Upper lobe of right lung (tissue), 1 donor: ENCODE data around the gene PTOV1. TPM values are rescaled to one million over a fixed set of nuclear protein-coding genes. Genes with fewer than 3 reads are reported as not detected.

Experiments used
- ATAC-seq: fragments of 200-7000 bp; cut with Tn5 transposase; one replicate; pipeline ENCODE4 v1.9.1; 2020; ENCODE audit warnings: mild to moderate bottlenecking, moderate library complexity
- DNase-seq: peaks from one replicate; pipeline ENCODE4 v3.0.0-alpha.2; 2020
- H3K27ac ChIP-seq: fragments of 200-600 bp; one replicate; pipeline ENCODE4 v1.8.0; 2022
- H3K27me3 ChIP-seq: fragments of 200-600 bp; one replicate; pipeline ENCODE4 v1.8.0; 2022; ENCODE audit warnings: mild to moderate bottlenecking
- H3K36me3 ChIP-seq: fragments of 200-600 bp; one replicate; pipeline ENCODE4 v1.8.0; 2022
- H3K4me1 ChIP-seq: fragments of 200-600 bp; one replicate; pipeline ENCODE4 v1.8.0; 2022
- H3K4me3 ChIP-seq: fragments of 200-600 bp; one replicate; pipeline ENCODE4 v1.8.0; 2022; ENCODE audit warnings: mild to moderate bottlenecking
- H3K9me3 ChIP-seq: fragments of 200-600 bp; one replicate; pipeline ENCODE4 v1.8.0; 2022
- CTCF ChIP-seq: fragments of 200-600 bp; IDR thresholded peaks from one replicate; pipeline ENCODE4 v1.8.0; 2022; ENCODE audit warnings: antibody characterized with exemption
- intact Hi-C: fragments of 100-400 bp; cut with DNase I; formaldehyde crosslinking; loops from one replicate; pipeline ENCODE4 v1.11.0; 2022
- total RNA-seq: library from RNA; stranded (reverse); fragmentation: NEBNext Ultra II Directional; extraction: Animal tissue kit (Norgen Biotek cat#: 25700); gene quantifications from one replicate; pipeline ENCODE4 v1.2.1, GENCODE V29; 2021
- donor health status: DM: no; HTN: yes; CAD: no; lungs with severe emphysema.

PTOV1 gene
- total RNA-seq, 1 donor from 2014 or later = 104 TPM

- ATAC-seq (no peak), DNase-seq (no peak)
- H3K4me3 ChIP-seq = no peak overlapping the region
- intact Hi-C loops = no loop called here
- H3K27ac ChIP-seq = no peak overlapping the region
- H3K4me1 ChIP-seq = peaks cover 34% of the 10 kb centered on the region
- no peaks in the 10 kb centered on the region for H3K36me3 ChIP-seq
- no peaks in the 10 kb centered on the region for H3K9me3 ChIP-seq
- TF ChIP-seq CTCF = no peak
- no peaks in the 10 kb centered on the region for H3K27me3 ChIP-seq
These were observed 20.5 kb downstream of the PTOV1 start for GRCh38 chr19:49871349-49871985.

DNA sequence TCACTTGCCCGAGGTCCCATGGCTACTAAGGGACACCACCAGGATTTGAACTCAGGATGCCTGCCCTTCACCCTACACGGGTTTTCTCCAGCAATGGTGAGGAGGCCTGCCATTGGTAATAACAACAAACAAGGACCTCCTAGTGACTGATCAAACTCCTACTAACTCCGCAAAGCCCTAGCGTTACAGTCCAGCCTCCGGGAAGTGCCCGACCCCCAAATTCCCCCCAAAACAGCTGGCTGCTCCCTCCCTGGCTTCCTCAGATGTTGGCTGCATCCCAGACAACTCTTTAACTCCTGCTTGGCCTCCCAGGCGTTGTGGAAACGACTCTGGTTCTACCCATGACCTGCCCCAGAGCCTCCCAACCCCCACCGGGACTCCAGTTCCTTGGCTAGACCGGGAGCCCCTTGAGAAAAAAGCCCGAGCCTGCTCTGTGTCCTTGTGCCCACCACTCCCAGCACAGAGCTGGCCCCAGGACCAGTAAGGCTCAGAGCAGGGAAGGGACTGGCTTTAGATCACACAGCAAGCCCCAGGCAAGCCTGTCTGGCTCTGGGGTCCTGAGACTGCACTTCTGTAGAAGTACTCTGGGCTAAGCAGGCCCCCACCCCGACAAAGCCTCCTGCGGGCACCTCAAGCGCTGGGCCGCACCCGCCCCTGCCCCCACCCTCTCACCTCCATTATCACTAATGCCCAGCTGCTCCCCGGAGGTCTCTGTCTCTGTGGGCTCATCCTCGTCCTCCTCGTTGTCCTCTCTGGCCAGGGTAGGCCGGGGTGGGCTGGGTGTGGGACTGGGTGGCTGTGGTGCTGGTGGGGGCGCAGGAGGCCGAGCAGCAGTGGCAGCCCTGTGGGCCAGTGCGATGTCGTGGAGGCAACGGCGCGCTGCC lies 21.5 kb downstream of the PTOV1 start:
- no peaks in the 10 kb centered on the region for H3K27me3 ChIP-seq
- H3K9me3 ChIP-seq = no peaks in the 10 kb centered on the region
- H3K4me3 ChIP-seq = no peak overlapping the region
- no peak for TF ChIP-seq CTCF
- intact Hi-C loops = no loop called here
- peaks cover 31% of the 10 kb centered on the region for H3K4me1 ChIP-seq
- H3K36me3 ChIP-seq = no peaks in the 10 kb centered on the region
- no peak for DNase-seq
- no peak for ATAC-seq
- H3K27ac ChIP-seq = no peak overlapping the region

- TF ChIP-seq CTCF = no peak
- Histone ChIP-seq H3K36me3 (no peaks in the 10 kb centered on the region), H3K4me1 (peaks cover 28% of the 10 kb centered on the region), H3K27me3 (no peaks in the 10 kb centered on the region), H3K9me3 (no peaks in the 10 kb centered on the region), H3K4me3 (no peak overlapping the region), H3K27ac (no peak overlapping the region)
- no peak for ATAC-seq
- intact Hi-C loops = no loop called here
- no peak for DNase-seq
These were observed 22.2 kb downstream of the PTOV1 start for GRCh38 chr19:49873129-49873521.

GRCh38 chr19:49873834-49874233 lies 22.9 kb downstream of the PTOV1 start:
- no peak for ATAC-seq
- intact Hi-C loops = no loop called here

DNA sequence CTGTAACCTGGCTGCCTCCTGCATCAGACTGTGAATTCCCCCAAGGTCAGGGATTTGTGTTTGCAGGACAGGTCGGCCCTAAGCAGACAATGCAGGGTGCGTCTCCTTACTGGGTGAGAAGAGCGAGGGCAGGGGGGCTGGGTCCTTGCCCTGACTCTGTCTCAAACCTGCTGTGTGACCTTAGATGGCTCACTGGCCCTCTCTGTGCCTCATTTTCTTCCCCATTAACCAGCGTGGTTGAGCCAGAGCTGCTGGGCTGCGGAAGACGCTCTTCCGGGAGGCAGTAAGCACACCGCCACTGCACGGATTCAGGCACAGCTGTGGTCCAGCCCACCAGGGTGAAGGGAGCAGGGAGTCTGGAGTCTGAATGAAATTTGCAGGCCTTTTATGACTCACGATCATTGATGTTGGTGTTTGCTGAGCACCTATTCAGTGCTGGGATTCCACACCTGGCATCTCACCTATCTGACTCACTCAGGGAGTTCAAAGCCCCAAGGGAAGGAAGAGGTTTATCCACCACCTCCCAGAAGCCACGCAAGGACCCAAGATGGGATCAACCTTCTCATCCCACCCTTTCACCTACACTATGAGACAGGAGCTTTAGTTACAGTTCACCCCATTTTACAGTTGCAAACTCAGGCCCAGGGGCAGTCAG lies 23.7 kb downstream of the PTOV1 start:
- intact Hi-C loops = no loop called here
- TF ChIP-seq CTCF = no peak
- Histone ChIP-seq H3K9me3 (no peaks in the 10 kb centered on the region), H3K27me3 (no peaks in the 10 kb centered on the region), H3K36me3 (peaks cover 10% of the 10 kb centered on the region), H3K27ac (no peak overlapping the region), H3K4me3 (no peak overlapping the region), H3K4me1 (peaks cover 32% of the 10 kb centered on the region)
- ATAC-seq (no peak), DNase-seq (no peak)

More at GRCh38 chr19:49873834-49874233, 22.9 kb downstream of the PTOV1 start:
- no peak for DNase-seq
- Histone ChIP-seq H3K9me3 (no peaks in the 10 kb centered on the region), H3K36me3 (peaks cover 2% of the 10 kb centered on the region), H3K27ac (no peak overlapping the region), H3K4me3 (no peak overlapping the region), H3K27me3 (no peaks in the 10 kb centered on the region), H3K4me1 (peaks cover 28% of the 10 kb centered on the region)
- no peak for TF ChIP-seq CTCF
